Jurkat, Clone E6-1 (cell line): ENCODE data around the gene HK1.

Source experiments
- DNase-seq: peaks from one replicate; pipeline ENCODE4 v3.0.0-alpha.2; 2011; ENCODE audit warnings: low read depth, low spot score
- H3K4me3 ChIP-seq: 2 replicates; pipeline ENCODE4 v1.5.1; 2011; ENCODE audit warnings: mild to moderate bottlenecking, low read length, control low read depth, moderate library complexity

The HK1 gene

DNA sequence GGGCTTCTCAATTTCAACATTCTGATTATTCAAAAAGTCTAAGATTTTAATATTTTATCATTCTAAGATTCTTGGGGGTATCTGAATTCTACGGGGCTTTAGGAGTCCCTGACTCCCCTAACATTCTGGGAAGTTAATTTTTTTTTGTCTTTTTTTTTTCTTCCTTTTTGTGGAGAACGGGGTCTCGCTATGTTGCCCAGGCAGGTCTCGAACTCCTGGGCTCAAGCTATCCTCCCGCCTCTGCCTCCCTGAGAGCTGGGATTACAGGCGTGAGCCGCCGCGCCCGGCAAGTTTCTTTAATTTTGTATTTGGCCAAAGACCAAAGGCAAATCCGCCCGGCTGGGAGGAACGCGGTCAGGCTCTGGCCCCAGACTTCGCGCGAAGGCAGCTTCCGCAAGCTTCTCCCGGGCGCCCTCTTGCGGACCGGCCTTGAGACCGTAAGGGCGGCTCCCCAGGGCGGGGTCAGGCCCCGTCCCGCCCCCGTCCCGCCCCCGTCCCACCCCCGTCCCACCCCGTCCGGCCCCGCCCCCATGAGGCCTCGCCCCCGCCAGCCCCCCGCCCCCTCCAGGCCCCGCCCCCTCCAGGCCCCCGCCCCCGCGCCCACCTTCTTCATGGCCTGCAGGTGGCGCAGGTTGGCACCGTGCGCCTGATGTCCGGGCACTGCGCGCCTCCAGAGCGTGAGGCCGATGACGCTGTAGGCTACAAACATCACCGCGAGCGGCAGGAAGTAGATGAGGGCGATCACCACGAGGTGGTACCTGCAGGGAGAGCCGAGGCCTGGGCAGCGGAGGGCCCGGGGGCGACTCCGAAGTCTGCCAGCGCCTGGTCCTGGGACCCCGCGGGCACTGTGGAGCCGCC is 130.3 kb downstream of the HK1 start:
- H3K4me3 ChIP-seq: peak overlapping the region; percentile 23
- DNase-seq: peak; percentile 81

DNA sequence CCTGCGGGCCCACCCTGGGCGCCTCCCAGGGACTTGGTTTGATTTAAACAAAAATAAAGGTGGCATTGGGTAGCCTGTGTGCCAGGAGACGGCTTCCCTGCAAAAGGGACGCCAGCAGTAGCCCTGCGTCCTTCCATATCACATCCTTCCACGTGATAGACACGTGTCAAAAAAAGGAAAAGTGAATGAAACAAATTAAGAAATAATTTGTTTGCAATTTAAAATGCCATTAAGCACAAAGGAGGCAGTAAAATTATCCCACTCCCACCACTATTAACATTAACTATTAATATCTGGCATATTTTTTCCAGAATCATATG is 130.8 kb downstream of the HK1 start:
- H3K4me3 ChIP-seq: peak overlapping the region; percentile 11; the same call in 1 of the 2 replicates
- no peak for DNase-seq

DNA sequence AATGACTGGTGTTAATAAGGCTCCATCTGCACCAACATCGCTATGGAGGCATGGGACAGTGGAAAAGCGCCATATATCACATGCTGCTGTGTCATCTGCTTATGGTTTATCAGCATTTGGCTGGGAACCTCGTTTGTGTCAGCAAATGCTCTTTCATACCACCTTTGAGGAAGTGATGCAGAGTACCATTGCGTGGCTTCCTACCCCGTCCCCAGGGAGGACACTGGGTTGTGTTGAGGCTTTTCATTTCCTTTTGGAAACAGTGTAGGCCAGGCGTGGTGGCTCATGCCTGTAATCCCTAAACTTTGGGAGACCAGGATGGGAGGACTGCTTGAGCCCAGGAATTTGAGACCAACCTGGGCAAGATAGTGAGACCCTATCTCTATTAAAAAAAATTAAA is 131.7 kb downstream of the HK1 start:
- DNase-seq: no peak
- no peak overlapping the region for H3K4me3 ChIP-seq

DNA sequence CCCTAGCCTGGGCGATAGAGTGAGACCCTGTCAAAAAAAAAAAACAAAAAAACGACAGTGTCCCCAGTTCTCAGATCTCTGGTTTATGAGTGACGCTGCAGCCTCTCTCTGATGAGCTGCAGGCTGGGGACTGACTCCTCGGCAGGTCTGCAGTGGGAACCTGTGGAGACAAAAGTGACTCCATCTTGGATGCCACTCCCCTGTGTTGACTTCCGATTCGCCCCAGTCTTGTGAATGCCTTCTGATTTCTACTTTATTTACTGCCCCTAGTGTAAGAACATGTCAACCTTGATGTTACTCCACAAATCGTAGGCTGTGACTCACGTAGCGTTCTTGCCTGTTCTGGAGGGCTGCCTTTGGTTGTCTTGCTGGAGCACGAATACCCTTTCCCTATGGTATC is 132.2 kb downstream of the HK1 start:
- DNase-seq: no peak

DNA sequence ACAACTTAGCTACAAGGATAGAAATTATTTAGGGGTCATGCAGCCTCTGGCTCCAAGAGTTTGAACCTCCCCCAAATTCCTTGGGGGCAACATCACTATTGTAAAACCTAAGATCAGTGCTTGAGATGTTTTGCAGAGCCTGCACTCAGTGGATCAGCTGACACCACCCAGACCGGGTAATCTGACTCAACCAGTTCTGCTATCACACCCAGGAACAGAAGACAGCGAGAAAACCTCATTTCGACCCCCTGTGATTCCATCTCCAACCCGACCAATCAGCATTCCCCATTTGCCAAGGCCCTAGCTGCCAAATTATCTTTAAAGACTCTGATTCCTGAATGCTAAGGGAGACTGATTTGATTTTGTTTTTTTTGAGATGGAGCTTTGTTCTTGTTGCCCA is 133.2 kb downstream of the HK1 start:
- H3K4me3 ChIP-seq: no peak overlapping the region
- DNase-seq: no peak

More for the DNA sequence above, 132.2 kb downstream of the HK1 start:
- H3K4me3 ChIP-seq: no peak overlapping the region

DNA sequence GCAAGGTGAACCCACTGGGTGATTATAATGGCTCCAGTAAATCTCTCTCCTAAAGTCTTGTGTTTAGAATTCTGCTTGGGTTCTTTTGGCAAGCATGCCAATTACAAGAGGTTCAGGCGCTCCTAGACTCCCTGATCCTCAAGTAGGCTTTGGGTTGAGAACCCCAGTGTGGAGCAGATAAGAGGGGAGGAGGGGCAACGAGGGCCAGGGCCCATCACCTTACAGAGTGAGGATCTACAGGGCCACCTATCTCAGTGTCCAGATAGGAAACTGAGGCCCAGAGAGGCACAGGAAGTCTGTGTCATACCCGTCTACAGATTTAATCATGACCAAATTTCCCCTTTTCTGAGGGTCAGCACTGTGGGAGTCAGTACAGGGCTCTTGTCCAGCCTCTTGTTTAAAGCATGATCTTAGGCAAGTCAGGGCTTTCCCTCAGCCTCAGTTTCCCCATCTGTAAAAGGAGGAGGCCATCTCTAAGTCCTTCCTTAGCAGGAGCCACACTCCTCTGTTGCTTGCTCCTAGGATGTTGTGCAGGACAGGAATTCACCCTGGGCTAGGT is 134.0 kb downstream of the HK1 start:
- DNase-seq: no peak
- no peak overlapping the region for H3K4me3 ChIP-seq

DNA sequence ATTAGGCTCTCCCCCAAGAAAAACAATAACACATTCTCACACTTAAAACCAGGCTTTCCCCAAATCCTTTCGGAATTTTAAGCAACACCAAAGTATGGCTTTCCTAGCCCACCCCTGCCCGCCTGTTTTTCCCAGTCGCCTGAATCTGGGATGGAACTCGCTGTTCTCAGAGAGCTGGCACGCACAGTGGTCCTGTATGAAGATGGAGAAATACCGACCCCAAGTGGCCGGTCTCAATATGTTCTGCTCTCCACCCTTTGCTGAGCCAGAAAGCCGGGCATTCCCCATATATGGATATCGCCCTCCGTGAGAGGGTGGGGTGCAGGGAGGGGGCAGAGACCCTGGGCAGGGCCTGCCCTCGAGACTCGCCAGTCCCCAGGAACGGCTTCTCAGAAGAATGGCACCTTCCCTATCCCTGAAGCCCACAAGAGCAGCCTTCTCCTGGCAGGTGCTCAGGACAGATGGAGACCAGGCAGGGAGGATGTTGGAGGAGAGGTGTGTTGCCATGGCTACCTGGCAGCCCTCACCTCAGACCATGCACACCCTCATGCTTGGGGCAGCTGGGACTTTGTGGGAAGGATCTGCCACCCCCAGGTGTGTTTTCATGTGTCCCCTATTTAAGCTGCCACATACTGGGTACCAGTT is 135.0 kb downstream of the HK1 start:
- H3K4me3 ChIP-seq: no peak overlapping the region
- no peak for DNase-seq

DNA sequence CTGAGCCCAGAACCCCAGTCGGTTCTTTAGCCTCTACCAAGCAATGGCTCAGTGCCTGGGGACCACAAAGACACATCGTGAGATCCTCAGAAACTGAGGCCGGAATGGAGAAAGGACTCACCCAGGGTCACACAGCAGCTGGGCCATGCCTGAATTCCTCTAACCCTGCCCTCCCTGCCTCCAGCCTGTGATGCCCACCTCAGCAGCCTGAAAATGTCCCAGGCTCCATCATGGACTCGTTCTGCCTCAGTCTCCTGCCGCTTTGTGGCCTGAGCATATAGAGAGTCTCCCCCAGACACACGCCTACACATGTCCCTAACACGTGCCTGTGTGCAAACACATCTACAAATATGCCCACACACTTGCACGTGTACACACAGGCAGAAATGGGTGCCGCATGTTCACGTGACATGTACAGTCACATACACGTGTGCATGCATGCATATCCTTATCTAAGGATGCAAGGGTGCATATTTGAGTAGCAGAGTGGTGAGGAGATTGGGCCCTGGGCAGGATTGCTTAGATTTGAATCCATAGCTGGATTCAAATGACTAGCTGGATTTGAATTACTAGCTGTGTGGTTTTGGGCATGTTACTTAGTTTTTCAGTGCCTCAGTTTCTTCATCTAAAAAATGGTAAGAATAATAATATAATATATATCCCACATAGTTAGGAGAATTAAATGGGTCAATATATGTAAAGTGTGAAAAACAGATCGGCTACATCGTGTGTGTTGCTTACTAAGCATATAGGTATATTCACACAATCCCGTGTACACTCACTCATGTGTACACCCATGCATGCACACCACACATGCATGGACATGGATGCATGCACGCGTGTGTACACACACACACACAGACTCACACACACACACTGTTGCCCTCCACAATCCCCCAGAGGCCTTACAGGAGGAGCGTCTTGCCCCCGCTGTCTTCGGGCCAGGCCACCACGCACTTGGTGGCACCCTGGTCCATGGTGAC is 136.0 kb downstream of the HK1 start:
- DNase-seq: no peak
- H3K4me3 ChIP-seq: no peak overlapping the region

DNA sequence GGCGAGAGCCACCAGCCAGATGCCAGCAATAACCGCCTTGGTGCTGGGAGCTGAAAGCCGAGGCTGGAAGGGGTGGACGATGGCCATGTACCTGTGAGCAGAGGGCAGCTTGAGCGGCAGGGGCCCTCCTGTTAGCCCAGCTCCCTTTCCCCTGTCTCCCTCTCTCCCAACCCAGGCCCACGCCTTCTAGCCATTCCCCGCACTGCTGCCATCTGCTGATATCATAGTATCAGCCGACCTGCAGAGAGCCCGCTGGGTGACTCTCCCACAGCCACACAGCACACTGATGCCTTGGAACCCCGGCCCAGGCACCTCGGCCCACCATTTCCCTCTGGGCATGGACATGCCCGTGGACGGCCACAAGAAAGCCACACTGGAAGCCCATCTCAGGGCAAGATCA is 136.8 kb downstream of the HK1 start:
- no peak for DNase-seq
- H3K4me3 ChIP-seq: no peak overlapping the region

DNA sequence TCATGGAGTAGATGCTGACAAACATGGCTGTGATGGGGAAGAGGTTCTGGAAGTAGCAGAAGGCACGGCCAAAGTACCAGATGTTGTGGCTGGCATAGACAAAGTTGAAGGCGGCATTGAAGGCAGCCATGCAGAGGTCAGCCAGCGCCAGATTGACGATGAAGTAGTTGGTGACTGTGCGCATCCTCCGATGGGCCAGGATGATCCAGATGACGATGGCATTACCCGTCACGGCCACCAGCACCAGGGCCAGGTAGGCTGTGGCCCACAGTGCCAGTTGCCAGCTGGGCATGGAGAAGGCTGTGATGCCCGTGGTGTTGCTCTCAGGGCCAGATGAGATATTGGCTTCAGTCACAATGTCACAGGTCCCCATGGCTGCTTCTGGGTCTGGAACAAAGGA is 137.7 kb downstream of the HK1 start:
- DNase-seq: no peak
- no peak overlapping the region for H3K4me3 ChIP-seq

DNA sequence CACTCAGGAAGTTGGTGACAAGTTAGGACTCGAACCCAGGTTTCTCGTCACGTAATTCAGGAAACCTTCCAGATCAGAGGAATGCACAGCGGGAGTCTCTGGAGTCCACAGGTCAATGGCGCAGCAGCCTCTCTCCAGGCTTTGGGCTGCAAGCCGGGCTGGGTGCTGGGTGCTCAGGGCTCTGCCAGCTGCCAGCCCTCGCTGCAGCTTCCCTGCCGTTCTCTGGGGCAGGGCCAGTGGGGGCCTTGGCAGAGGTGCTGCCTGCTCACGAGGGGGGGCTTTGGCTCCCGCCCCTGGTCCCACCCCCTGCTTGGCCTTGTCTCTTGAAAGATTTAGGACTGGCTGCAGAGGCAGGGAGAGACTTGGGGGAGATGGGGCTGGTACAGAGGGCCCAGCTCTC is 138.4 kb downstream of the HK1 start, which contains the start of gene TACR2:
Gene TACR2 (minus strand): TSS at position 224 of the 400 bp plus-strand sequence. CDS start 595 bp downstream, outside the sequence.
- no peak for DNase-seq
- H3K4me3 ChIP-seq: no peak within 1 kb of the TSS

DNA sequence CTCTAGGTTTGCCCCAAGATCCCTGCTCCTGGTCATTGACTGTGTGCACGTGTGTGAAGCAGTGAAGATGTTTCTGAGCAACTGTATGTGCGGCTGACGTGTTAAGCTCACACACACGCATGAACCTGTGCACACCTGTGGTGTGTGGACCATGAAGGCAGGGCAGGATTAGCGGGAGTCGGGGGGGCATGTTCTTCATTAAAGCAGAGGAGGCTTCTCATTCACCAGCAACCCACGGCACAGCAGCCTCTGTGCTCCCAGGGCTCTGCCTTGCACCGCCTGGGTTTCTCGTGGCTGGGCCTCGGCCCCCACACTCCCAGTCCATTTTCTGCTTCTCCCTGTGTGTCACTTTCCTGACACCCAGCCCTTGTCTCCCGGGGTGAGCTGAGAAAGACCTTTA is 139.2 kb downstream of the HK1 start:
- DNase-seq: no peak
- no peak overlapping the region for H3K4me3 ChIP-seq

DNA sequence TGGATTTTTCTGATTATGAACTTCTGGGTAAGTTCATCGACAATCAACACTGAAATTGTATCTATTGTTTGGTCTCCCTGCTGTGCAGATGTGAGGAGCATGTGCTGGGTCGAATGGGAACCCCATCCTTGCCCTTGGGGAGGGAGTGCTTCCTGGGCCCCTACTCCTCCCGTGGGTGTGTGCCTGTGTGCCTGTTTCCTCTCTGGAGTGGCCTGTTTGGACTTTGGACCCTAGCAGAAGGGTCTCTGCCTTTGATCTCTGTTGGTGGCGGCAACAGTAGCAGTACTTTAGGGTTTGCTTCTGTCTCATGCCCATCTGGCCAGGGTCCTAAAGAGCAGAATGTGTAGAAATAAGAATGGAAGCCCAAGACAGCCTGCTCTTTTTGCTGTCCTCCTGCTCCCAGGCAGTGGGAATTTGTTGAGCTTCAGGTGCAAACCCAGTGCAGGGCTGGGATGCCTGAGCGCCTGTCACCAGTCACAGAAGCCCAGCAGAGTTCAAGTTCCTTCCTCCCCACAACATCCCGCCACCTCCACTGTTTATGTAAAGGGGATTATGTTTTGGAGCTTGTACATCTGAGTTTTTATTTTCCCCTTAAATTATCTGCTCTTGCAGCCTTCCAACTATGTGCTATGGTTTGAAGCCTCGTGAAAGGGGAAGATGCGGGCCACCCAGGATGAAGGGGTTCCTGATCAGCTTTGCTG is 139.9 kb downstream of the HK1 start:
- no peak for DNase-seq
- H3K4me3 ChIP-seq: no peak overlapping the region

DNA sequence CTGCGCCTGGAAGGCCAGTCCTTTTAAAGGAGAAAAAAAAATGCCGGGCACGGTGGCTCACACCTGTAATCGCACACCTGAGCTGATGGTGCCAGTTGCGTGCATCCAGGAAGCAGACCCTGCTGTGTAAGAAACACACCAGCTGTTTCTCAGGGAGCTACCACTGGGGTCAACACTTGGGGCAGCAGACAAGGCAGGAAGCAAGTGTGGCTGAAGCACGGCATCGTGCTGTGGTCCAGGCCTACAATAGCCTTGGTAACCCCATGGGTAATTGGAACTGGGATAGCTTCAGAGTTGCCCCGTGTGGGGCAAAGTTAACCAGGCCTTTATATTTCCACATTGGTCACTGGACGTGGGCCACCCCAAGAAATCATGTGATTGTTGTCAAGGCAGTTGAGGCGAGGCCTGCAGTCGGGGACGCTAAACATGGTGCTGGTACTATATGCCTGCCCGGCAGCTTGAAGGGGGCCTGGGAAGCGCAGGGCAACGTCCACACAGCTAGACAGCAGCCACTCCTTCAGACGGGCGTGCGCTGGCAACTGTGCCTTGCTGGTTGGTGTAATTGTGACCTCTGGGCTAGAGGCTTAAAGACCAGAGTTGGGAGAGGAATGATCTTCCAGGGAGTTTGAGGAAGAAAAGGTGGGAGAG is 140.9 kb downstream of the HK1 start:
- DNase-seq: no peak
- H3K4me3 ChIP-seq: no peak overlapping the region

DNA sequence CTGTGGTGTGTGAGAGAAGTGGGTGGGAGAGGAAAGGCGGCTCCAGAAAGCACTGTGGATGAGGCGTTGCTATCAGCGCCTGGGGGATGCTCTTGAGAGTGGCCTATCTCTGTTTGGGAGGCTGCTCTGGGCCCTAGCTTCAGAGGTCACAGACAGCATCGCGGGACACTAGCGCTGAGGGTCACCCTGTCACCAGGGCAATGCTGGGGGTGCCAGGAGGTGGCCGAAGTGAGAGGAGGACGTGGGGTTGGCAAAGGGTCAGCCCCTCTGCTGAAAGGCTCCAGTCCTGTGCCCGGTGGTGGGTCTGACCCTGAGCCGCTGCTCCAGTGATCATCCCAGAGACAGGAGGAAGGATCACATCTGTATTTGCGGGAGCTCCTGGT is 141.4 kb downstream of the HK1 start:
- no peak for DNase-seq

DNA sequence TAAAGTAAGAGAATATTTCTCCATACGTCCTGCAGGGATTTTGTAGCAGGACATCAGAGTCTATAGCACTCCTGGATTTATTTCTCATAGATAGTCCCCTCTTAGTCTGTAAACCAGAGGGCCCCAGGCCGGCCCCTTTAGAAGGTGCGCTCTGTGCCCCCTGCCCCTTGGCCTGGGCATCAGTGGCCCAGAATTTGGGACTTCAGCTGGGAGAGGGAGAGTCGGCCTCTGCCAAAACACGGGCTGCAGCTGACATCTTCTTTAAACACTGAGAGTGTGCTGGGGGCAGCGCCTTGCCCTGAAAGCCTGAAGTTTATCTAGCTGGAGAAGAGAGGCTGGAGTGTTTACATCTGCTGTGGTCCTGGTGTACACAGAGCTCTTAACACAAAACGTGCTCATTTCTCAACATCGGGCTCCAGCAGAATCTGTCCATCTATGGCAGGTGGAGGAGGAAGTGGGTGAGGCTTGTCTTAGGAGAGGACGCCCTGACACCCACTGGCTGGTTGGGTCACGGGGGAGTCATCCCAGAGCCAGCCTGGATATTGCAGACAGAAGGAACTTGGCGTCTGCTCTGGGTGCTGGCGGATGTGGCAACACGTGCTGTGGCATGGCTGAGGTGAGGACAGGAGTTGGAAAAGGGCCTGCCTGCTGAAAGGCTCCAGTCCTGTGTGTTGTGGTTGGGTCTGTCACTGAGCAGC is 143.5 kb downstream of the HK1 start:
- no peak overlapping the region for H3K4me3 ChIP-seq
- peak; percentile 57 for DNase-seq

More for the DNA sequence above, 141.4 kb downstream of the HK1 start:
- no peak overlapping the region for H3K4me3 ChIP-seq

DNA sequence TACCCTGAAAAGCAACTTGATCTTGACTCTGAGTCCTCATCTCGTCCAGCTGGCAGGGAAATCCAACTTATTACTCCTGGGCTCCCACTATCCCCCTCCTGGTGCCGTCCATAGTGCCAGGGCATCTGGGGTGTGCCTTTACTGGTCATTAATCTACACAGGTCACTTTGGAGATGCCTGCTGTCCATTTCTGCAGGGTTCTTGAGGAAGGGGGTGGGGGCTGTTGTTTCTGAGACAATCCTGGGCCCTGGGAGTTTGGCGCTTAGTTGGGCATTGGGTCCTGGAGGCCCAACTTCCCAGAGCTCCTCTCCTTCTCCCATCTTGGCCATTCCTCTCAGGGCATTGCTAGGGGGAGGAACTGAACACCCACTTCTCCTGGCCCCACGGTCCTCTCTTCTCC is 144.4 kb downstream of the HK1 start:
- no peak for DNase-seq
- H3K4me3 ChIP-seq: no peak overlapping the region

DNA sequence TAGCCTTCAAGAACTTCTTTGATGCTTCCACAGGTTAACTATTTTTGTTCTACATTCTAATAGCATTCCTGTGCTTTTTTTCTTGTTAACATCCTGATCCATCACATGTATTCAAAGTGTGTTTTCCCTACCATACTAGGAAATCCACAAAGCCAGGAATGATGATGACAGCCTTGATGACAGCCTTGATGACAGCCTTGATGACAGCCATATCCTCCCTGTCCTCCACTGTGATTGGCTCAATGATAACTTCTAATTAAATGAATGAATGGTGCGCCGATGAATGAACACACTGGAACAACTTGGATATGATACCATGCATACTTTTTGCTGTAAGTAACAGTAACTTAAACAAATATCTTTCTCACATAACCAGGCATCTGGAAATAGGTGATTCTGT is 146.7 kb downstream of the HK1 start:
- no peak overlapping the region for H3K4me3 ChIP-seq
- no peak for DNase-seq
